Measurements from ENCODE around the gene OAS1.

- no peak for TF ChIP-seq CTCF (IDR thresholded peaks at IDR 0.05; ENCODE audit: low read length)
- no peak for TF ChIP-seq EZH2 (IDR thresholded peaks at IDR 0.05; ENCODE audit: borderline replicate concordance, low read length)
Measured at GRCh38 chr12:112944024-112944690, 37.4 kb downstream of the OAS1 start.

Data from OCI-LY1 (cell line).